Measurements from ENCODE around the gene NAXD. TPM values are rescaled to one million over a fixed set of nuclear protein-coding genes. Genes with fewer than 3 reads are reported as not detected.

The NAXD gene
- total RNA-seq, 1 experiment from 2014 or later, result 11.5 TPM

- Mint-ChIP-seq H3K4me3 (ENCODE audit: low read depth, unreplicated experiment) (no peak overlapping the region), H3K27me3 (ENCODE audit: unreplicated experiment) (no peaks in the 10 kb centered on the region), H3K27ac (ENCODE audit: unreplicated experiment) (no peak overlapping the region), H3K4me1 (ENCODE audit: low read depth, unreplicated experiment) (no peaks in the 10 kb centered on the region), H3K9me3 (ENCODE audit: low read depth, unreplicated experiment) (no peaks in the 10 kb centered on the region), H3K36me3 (ENCODE audit: insufficient read depth, unreplicated experiment) (peaks cover 9% of the 10 kb centered on the region)
- TF ChIP-seq CTCF (IDR thresholded peaks at IDR 0.05; ENCODE audit: unreplicated experiment), result no peak
- CTCF ChIA-PET, result no interaction called here
- DNase-seq, result no peak
- no TSS peak for BruUV-seq (replicated peaks)
- intact Hi-C loops (cut with micrococcal nuclease; ENCODE audit: unreplicated experiment), result no loop called here
Measured at GRCh38 chr13:110641055-110642015, 26.0 kb downstream of the NAXD start.

- no peak for TF ChIP-seq CTCF (IDR thresholded peaks at IDR 0.05; ENCODE audit: unreplicated experiment)
- H3K27me3 Mint-ChIP-seq (ENCODE audit: unreplicated experiment), result no peaks in the 10 kb centered on the region
- H3K36me3 Mint-ChIP-seq (ENCODE audit: insufficient read depth, unreplicated experiment), result peaks cover 9% of the 10 kb centered on the region
- DNase-seq, result no peak
- no peaks in the 10 kb centered on the region for H3K4me1 Mint-ChIP-seq (ENCODE audit: low read depth, unreplicated experiment)
- BruUV-seq (replicated peaks), result no TSS peak
- CTCF ChIA-PET, result no interaction called here
- intact Hi-C loops (cut with micrococcal nuclease; ENCODE audit: unreplicated experiment), result no loop called here
- no peak overlapping the region for H3K27ac Mint-ChIP-seq (ENCODE audit: unreplicated experiment)
- H3K9me3 Mint-ChIP-seq (ENCODE audit: low read depth, unreplicated experiment), result no peaks in the 10 kb centered on the region
- no peak overlapping the region for H3K4me3 Mint-ChIP-seq (ENCODE audit: low read depth, unreplicated experiment)
Measured at GRCh38 chr13:110642291-110642981, 27.1 kb downstream of the NAXD start.

GRCh38 chr13:110643324-110643723 lies 28.0 kb downstream of the NAXD start:
- Mint-ChIP-seq H3K4me1 (ENCODE audit: low read depth, unreplicated experiment) (no peaks in the 10 kb centered on the region), H3K36me3 (ENCODE audit: insufficient read depth, unreplicated experiment) (peaks cover 14% of the 10 kb centered on the region), H3K27ac (ENCODE audit: unreplicated experiment) (no peak overlapping the region), H3K4me3 (ENCODE audit: low read depth, unreplicated experiment) (no peak overlapping the region), H3K9me3 (ENCODE audit: low read depth, unreplicated experiment) (no peaks in the 10 kb centered on the region), H3K27me3 (ENCODE audit: unreplicated experiment) (no peaks in the 10 kb centered on the region)
- CTCF ChIA-PET, result no interaction called here
- no peak for DNase-seq
- intact Hi-C loops (cut with micrococcal nuclease; ENCODE audit: unreplicated experiment), result no loop called here
- no TSS peak for BruUV-seq (replicated peaks)
- TF ChIP-seq CTCF (IDR thresholded peaks at IDR 0.05; ENCODE audit: unreplicated experiment), result no peak

- Mint-ChIP-seq H3K27ac (ENCODE audit: unreplicated experiment) (no peak overlapping the region), H3K36me3 (ENCODE audit: insufficient read depth, unreplicated experiment) (peaks cover 14% of the 10 kb centered on the region), H3K4me3 (ENCODE audit: low read depth, unreplicated experiment) (no peak overlapping the region), H3K27me3 (ENCODE audit: unreplicated experiment) (no peaks in the 10 kb centered on the region), H3K9me3 (ENCODE audit: low read depth, unreplicated experiment) (no peaks in the 10 kb centered on the region), H3K4me1 (ENCODE audit: low read depth, unreplicated experiment) (no peaks in the 10 kb centered on the region)
- no peak for DNase-seq
- CTCF ChIA-PET, result no interaction called here
- TF ChIP-seq CTCF (IDR thresholded peaks at IDR 0.05; ENCODE audit: unreplicated experiment), result no peak
- intact Hi-C loops (cut with micrococcal nuclease; ENCODE audit: unreplicated experiment), result no loop called here
- BruUV-seq (replicated peaks), result no TSS peak
Measured at GRCh38 chr13:110643768-110644421, 28.6 kb downstream of the NAXD start.
